ENCODE results near the gene AP2A1.
"Not testable (repeated sequence)": the region's sequence is repeated elsewhere in the genome, so short reads cannot be mapped to it uniquely, and the experiment has no call there.

GRCh38 chr19:49819452-49820115, 52.8 kb downstream of the AP2A1 start:
- TF ChIP-seq CTCF (IDR thresholded peaks at IDR 0.05); MAFK (IDR thresholded peaks at IDR 0.05; ENCODE audit: partially characterized antibody); POLR2A (IDR thresholded peaks at IDR 0.05; ENCODE audit: low read length); USF2 (IDR thresholded peaks at IDR 0.05); NPAS2 (CRISPR knock-in tag; IDR thresholded peaks at IDR 0.05; ENCODE audit: borderline replicate concordance); JUN (IDR thresholded peaks at IDR 0.05); PBX3 (IDR thresholded peaks at IDR 0.05); JUNB (IDR thresholded peaks at IDR 0.05); SMC3 (IDR thresholded peaks at IDR 0.05); SREBF2 (IDR thresholded peaks at IDR 0.05); HOXA7 (CRISPR knock-in tag; IDR thresholded peaks at IDR 0.05); EP300 (IDR thresholded peaks at IDR 0.05): not testable (repeated sequence)

Measured in A549 (cell line).